ENCODE measurements around the gene NUP43.

The NUP43 gene

DNA sequence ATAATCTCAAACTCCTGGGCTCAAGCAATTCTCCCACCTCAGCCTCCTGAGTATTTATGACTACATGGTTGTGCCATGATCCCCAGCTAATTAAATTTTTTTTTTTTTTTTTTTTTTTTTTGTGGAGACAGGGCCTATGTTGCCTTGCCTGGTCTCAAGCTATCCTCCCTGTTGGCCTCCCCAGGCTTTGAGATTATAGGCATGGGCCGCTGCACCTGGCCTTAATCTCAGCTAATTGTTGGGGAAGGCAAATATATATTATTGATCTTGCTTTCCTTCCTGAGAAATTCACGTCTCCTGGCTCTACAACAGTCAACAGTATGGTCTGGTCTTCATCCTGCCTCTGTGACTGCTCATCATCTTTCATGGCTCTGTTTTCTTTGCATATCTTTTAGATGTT, 23.3 kb upstream of the NUP43 start:
- TF ChIP-seq, protein P1, sequence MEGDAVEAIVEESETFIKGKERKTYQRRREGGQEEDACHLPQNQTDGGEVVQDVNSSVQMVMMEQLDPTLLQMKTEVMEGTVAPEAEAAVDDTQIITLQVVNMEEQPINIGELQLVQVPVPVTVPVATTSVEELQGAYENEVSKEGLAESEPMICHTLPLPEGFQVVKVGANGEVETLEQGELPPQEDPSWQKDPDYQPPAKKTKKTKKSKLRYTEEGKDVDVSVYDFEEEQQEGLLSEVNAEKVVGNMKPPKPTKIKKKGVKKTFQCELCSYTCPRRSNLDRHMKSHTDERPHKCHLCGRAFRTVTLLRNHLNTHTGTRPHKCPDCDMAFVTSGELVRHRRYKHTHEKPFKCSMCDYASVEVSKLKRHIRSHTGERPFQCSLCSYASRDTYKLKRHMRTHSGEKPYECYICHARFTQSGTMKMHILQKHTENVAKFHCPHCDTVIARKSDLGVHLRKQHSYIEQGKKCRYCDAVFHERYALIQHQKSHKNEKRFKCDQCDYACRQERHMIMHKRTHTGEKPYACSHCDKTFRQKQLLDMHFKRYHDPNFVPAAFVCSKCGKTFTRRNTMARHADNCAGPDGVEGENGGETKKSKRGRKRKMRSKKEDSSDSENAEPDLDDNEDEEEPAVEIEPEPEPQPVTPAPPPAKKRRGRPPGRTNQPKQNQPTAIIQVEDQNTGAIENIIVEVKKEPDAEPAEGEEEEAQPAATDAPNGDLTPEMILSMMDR (IDR thresholded peaks at IDR 0.05): no peak

DNA sequence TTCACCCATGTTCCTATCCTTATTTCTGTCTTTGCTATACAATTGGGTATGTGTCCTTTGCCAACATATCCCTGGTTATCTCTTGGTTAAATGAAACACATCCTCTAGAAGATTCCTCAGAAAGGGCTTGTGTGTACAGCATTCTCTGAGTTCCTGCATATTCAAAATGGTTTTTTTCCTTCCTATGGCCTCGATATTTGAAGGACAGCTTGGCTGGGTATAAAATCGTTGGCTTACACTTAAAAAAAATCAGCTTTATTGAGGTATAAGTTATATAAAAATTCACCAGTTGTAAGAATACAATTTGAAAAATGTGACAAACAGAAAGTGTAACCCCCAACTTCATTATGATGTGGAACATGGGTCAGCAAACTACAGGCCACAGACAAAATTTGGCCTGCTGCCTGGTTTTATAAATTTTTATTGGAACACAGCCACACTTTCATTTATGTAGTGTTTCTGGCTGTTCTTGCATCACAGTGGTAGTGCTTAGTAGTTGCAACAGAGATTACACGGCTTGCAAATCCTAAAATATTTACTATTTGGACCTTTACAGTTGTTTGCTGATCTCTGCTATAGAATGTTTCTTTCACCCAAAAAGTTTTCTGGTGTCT, 19.9 kb upstream of the NUP43 start:
- TF ChIP-seq, protein P1 (IDR thresholded peaks at IDR 0.05): no peak

DNA sequence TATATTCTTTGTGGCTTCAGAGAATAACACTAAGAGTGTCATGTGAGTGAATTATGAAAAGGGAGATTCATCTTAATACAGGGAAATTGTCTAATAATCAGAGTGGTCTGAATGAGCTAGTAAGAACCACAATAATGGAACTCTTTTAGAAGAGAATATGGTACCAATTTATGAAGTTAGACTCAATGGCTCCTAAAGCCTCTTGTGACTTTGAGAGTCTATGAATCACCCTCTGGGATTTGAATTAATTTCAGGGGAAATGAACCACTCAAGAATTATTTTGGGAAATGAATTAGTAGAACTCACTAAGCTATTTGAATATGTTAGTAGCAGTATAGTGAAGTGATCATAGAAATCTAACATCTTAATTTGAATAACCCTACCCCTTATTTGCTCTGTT, 17.5 kb upstream of the NUP43 start:
- TF ChIP-seq, protein P1 (IDR thresholded peaks at IDR 0.05): no peak

DNA sequence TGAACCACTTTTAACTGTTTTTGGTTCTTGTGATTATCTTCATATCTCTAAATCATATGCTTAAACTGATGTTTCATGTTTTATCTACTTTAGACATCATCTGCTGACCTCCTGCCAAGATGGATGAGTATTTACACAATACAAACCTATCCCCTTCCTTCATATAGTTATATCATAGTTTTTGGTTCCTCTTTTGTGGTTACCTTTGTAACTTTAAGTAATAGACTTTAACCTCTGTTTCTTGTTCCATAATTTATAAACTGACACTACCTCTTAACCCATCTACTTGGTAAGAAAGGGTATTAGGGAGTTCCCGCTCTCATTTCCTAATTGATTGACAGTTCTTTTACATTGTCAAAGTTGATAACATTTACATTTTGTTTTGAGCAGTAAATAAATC, 15.1 kb upstream of the NUP43 start:
- TF ChIP-seq, protein P1 (IDR thresholded peaks at IDR 0.05): no peak

DNA sequence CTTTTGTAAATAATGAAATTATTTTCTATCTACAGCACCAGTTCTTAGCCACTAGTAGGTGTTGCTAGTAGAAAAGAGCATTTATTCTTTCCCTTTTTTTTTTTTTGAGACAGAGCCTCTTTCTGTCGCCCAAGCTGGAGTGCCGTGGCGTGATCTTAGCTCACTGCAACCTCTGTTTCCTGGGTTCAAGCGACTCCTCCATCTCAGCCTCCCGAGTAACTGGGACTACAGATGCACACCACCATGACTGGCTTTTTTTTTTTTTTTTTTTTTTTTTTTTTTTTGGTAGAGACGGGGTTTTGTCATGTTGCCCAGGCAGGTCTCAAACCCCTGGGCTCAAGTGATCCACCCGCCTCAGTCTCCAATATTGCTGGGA, 9.9 kb upstream of the NUP43 start:
- TF ChIP-seq, protein P1 (IDR thresholded peaks at IDR 0.05): no peak

DNA sequence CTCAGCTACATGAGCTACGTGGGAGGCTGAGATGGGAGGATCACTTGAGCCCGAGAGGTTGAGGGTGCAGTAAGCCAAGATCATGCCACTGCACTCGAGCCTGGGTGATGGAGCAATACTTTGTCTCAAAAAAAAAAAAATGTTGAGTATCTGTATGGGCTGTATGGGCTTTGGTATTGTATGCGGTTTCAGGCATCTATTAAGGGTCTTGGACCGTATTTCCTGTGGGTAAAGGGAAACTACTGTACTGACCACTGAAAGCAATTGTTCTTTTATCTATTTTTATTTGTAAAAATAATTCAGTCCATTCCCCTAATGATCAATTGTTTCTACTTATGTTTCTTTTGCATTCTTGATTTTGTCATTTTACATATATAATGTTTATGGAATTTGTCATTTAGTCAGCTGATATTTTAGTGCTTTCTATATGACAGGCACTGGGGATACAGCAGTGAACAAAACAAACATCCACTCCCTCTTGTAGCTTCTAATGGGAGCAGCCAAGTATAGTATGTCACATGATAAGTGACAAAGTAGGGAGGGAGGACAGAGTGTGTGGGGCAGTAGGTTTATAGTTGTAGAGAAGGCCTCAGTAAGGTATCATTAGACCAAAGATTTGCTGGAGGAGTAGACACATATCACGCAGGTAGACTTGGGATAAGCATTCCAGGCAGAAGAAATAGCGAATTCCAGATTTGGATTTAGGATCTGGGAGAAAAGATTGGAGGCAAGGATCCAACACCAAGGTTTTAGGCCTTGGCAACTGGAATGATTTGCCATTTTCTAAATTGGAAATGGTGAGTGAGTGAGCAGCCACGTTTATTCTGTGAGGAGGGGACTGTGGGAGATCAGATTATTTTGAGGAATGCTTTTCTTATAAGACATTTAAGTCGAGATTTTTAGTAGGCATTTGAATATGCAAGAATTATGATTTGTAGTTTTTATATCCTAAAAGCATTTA, 9.3 kb upstream of the NUP43 start:
- TF ChIP-seq, protein P1 (IDR thresholded peaks at IDR 0.05): no peak

DNA sequence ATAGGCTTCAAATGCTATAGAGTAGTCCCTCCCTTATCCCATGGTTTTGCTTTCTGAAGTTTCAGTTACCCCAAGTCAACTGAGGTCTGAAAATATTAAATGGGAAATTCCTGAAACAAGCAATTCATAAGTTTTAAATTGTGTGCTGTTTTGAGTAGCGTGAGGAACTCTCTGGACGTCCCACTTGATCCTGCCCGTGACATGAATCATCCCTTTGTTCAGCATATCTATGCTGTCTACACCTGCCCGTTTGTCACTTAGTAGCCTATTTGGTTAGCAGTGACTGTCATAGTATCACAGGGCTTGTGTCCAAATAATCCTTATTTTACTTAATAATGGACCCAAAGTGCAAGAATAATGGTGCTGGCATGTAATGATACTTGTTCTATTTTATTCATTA, 8.2 kb upstream of the NUP43 start:
- TF ChIP-seq, protein P1 (IDR thresholded peaks at IDR 0.05): no peak
